Hepatocyte (in vitro differentiated cells): Measurements from ENCODE around the gene JOSD2. TPM values are rescaled to one million over a fixed set of nuclear protein-coding genes. Genes with fewer than 3 reads are reported as not detected.

Experiments
- DNase-seq: peaks from one replicate; pipeline ENCODE4 v3.0.0-alpha.2; 2016; ENCODE audit warnings: low spot score
- H2AFZ ChIP-seq: fragments of 200-600 bp; sonication (generic); 2 replicates; pipeline ENCODE4 v1.6.0; 2016; ENCODE audit warnings: antibody characterized with exemption, mild to moderate bottlenecking
- H3K27ac ChIP-seq: fragments of 200-600 bp; sonication (generic); 2 replicates; pipeline ENCODE4 v1.5.1; 2016; ENCODE audit warnings: mild to moderate bottlenecking
- H3K27me3 ChIP-seq: fragments of 200-600 bp; sonication (generic); 2 replicates; pipeline ENCODE4 v1.6.1; 2016
- H3K36me3 ChIP-seq: fragments of 200-600 bp; sonication (generic); replicated peaks from 2 replicates; pipeline ENCODE4 v1.5.1; 2016; ENCODE audit warnings: low read depth; ENCODE audit not compliant: insufficient read depth
- H3K4me1 ChIP-seq: fragments of 200-600 bp; sonication (generic); 2 replicates; pipeline ENCODE4 v1.5.1; 2016; ENCODE audit warnings: mild to moderate bottlenecking, moderate library complexity; ENCODE audit not compliant: insufficient read depth
- H3K4me2 ChIP-seq: fragments of 200-600 bp; sonication (generic); 2 replicates; pipeline ENCODE4 v1.6.0; 2016
- H3K4me3 ChIP-seq: fragments of 200-600 bp; sonication (generic); 2 replicates; pipeline ENCODE4 v1.5.1; 2016; ENCODE audit warnings: mild to moderate bottlenecking
- H3K79me2 ChIP-seq: fragments of 200-600 bp; sonication (generic); 2 replicates; pipeline ENCODE4 v1.6.0; 2017; ENCODE audit warnings: mild to moderate bottlenecking
- H3K9me2 ChIP-seq: fragments of 200-600 bp; sonication (generic); replicated peaks from 2 replicates; pipeline ENCODE4 v1.6.0; 2017; ENCODE audit warnings: mild to moderate bottlenecking; ENCODE audit not compliant: insufficient read depth
- H3K9me3 ChIP-seq: fragments of 200-600 bp; sonication (generic); 2 replicates; pipeline ENCODE4 v1.5.1; 2016; ENCODE audit warnings: low read depth, mild to moderate bottlenecking
- H4K20me1 ChIP-seq: fragments of 200-600 bp; sonication (generic); 2 replicates; pipeline ENCODE4 v1.6.0; 2016; ENCODE audit warnings: mild to moderate bottlenecking; ENCODE audit not compliant: insufficient read depth, poor library complexity, severe bottlenecking
- EZH2 ChIP-seq: fragments of 200-600 bp; sonication (generic); IDR thresholded peaks from 2 replicates; pipeline ENCODE4 v1.6.1; 2016; ENCODE audit warnings: antibody characterized with exemption, mild to moderate bottlenecking, borderline replicate concordance
- EZH2phosphoT487 ChIP-seq: fragments of 200-600 bp; sonication (generic); IDR thresholded peaks from one replicate; pipeline ENCODE4 v1.6.1; 2018; ENCODE audit warnings: antibody characterized with exemption, mild to moderate bottlenecking, low read depth, moderate library complexity; ENCODE audit not compliant: unreplicated experiment, severe bottlenecking
- WGBS: methylation state at CpG from one replicate; pipeline ENCODE4 v1.1.6; 2016; ENCODE audit warnings: low lambda C conversion rate; ENCODE audit errors: missing lambda C conversion rate; 5-methylcytosine and 5-hydroxymethylcytosine counted together
- polyA plus RNA-seq: library from polyadenylated mRNA; unstranded; fragments of >200 nt; fragmentation: Nextera tagmentation; extraction: Ambion mirVana; gene quantifications from 2 replicates; pipeline ENCODE4 v1.2.1, GENCODE V29; 2016
- total RNA-seq: library from RNA; depleted of rRNA; stranded (reverse); fragments of >200 nt; gene quantifications from 2 replicates; pipeline ENCODE4 v1.2.3, GENCODE V29; 2014
- TF ChIP-seq, protein P1 (sequence below): fragments of 200-600 bp; sonication (generic); IDR thresholded peaks from 2 replicates; pipeline ENCODE4 v1.5.1; 2016; ENCODE audit warnings: antibody characterized with exemption, mild to moderate bottlenecking; ENCODE audit not compliant: poor library complexity

JOSD2 gene
- total and polyA plus RNA-seq, 2 experiments from 2014 or later = 19.0 to 82.9 TPM

DNA sequence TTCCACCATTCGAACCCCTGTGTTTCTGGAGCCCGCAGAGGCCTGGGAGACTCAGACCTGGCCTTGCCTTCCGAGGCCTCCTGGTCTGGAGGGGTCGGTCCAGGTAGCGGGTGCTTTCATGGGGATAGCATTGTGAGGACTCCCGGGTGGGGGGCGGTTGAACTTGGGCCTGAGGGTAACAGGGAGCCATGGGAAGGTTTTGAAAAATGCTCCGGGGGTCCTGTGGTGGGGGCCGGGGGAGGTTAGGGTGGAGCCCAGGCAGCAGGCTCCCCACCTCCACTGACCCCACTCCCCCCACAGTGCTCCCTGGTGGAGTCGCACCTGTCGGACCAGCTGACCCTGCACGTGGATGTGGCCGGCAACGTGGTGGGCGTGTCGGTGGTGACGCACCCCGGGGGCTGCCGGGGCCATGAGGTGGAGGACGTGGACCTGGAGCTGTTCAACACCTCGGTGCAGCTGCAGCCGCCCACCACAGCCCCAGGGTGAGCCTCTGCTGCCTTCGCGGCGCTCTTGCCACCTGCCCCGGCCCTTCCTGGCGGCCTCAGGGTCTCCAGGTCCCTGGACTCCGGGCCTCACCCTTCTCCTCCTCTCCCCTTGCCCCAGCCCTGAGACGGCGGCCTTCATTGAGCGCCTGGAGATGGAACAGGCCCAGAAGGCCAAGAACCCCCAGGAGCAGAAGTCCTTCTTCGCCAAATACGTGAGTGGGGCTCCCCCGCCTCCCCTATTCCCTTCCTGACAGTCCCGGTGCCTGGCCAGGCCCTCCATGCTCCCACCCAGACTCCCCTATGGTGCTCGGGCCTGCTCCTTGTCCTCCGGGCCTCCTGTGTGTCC lies 30.5 kb downstream of the JOSD2 start:
- no peaks in the 10 kb centered on the region for H3K27me3 ChIP-seq
- no peaks in the 10 kb centered on the region for H3K9me2 ChIP-seq
- DNase-seq = no peak
- peaks cover 22% of the 10 kb centered on the region for H3K79me2 ChIP-seq
- H3K4me2 ChIP-seq = no peak overlapping the region
- no peak overlapping the region for H3K4me3 ChIP-seq
- H3K27ac ChIP-seq = no peak overlapping the region
- no peaks in the 10 kb centered on the region for H3K36me3 ChIP-seq
- H3K4me1 ChIP-seq = peaks cover 6% of the 10 kb centered on the region
- no peak overlapping the region for H2AFZ ChIP-seq
- TF ChIP-seq, protein P1, sequence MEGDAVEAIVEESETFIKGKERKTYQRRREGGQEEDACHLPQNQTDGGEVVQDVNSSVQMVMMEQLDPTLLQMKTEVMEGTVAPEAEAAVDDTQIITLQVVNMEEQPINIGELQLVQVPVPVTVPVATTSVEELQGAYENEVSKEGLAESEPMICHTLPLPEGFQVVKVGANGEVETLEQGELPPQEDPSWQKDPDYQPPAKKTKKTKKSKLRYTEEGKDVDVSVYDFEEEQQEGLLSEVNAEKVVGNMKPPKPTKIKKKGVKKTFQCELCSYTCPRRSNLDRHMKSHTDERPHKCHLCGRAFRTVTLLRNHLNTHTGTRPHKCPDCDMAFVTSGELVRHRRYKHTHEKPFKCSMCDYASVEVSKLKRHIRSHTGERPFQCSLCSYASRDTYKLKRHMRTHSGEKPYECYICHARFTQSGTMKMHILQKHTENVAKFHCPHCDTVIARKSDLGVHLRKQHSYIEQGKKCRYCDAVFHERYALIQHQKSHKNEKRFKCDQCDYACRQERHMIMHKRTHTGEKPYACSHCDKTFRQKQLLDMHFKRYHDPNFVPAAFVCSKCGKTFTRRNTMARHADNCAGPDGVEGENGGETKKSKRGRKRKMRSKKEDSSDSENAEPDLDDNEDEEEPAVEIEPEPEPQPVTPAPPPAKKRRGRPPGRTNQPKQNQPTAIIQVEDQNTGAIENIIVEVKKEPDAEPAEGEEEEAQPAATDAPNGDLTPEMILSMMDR = no peak
- no peak for TF ChIP-seq EZH2phosphoT487
- TF ChIP-seq EZH2 = no peak
- H4K20me1 ChIP-seq = peaks cover 36% of the 10 kb centered on the region
- 97% methylated on average over 17 of the region's 37 CpGs for WGBS
- H3K9me3 ChIP-seq = no peaks in the 10 kb centered on the region

DNA sequence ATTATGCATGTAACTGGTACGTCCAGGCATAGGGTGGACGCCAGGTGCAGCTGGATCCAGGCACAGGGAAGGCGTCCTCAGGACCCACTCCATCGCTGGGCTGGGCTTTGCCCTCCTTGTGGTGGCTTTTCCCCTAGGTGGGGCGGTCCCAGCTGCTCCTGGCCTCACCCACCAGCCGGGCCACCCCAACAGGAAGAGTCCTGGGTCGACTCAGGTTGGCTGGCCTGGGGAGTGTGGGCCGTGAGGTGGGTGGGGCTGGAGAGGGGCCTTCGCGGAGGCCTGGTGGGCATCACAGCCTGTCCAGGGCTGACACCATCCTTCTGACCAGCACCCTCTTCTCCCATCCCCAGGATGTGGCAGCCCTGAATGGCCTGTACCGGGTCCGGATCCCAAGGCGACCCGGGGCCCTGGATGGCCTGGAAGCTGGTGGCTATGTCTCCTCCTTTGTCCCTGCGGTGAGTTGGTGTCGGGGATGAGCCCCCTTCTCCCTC lies 31.2 kb downstream of the JOSD2 start:
- 97% methylated on average over 16 of the region's 16 CpGs for WGBS
- Histone ChIP-seq H3K4me1 (peaks cover 6% of the 10 kb centered on the region), H3K79me2 (peaks cover 22% of the 10 kb centered on the region), H4K20me1 (peaks cover 36% of the 10 kb centered on the region), H3K4me2 (no peak overlapping the region), H3K4me3 (no peak overlapping the region), H2AFZ (no peak overlapping the region), H3K9me3 (no peaks in the 10 kb centered on the region), H3K9me2 (no peaks in the 10 kb centered on the region), H3K27ac (no peak overlapping the region), H3K27me3 (no peaks in the 10 kb centered on the region), H3K36me3 (no peaks in the 10 kb centered on the region)
- no peak for DNase-seq
- TF ChIP-seq EZH2phosphoT487 = no peak
- TF ChIP-seq EZH2 = no peak
- TF ChIP-seq, protein P1 = no peak

DNA sequence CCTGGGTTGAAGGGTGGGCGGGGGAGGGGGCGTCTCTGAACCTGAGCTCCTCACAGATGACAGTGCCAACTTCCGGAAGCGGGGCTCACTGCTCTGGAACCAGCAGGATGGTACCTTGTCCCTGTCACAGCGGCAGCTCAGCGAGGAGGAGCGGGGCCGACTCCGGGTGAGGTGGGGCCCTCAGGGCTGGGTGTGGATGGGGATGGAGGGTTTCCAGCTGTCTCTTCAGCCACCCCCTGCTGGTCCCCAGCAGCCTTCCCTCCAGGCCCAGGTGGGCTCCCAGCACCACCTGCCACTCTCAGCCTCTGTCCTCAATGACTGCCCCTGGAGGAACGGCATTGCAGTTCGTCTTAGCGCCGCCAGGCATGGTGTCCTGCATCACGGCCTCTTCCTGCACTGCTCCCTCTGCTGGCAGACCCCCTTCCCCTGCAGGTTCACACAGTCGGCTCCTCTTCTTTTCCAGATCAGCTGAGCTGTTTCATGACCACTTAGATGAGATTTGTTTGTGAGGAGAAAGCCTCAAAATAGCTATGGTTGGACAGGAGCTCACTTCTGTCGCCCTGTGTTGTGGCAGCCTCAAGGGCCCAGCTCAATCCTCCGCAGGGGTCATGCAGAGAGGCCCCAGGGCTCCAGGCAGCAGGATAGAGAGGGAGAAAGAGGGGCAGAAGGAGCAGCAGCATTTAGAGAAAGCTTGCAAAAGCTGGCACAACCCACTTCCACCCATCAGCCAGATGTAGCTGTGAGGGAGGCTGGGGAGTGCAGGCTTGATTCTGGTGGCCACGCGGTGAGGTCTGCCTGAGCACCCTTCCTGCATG lies 31.9 kb downstream of the JOSD2 start:
- H3K27ac ChIP-seq = no peak overlapping the region

More for the DNA sequence above, 31.9 kb downstream of the JOSD2 start:
- no peaks in the 10 kb centered on the region for H3K36me3 ChIP-seq
- peaks cover 6% of the 10 kb centered on the region for H3K4me1 ChIP-seq
- H3K4me2 ChIP-seq = no peak overlapping the region
- 88% methylated on average over 17 of the region's 19 CpGs for WGBS
- DNase-seq = no peak
- TF ChIP-seq, protein P1 = peak; percentile 33
- no peak for TF ChIP-seq EZH2phosphoT487
- no peak for TF ChIP-seq EZH2
- H3K27me3 ChIP-seq = no peaks in the 10 kb centered on the region
- H3K4me3 ChIP-seq = no peak overlapping the region
- H3K79me2 ChIP-seq = peaks cover 22% of the 10 kb centered on the region
- no peaks in the 10 kb centered on the region for H3K9me3 ChIP-seq
- H4K20me1 ChIP-seq = peaks cover 36% of the 10 kb centered on the region
- H2AFZ ChIP-seq = no peak overlapping the region
- no peaks in the 10 kb centered on the region for H3K9me2 ChIP-seq
